ENCODE data around the gene CXCR4. TPM values are rescaled to one million over a fixed set of nuclear protein-coding genes. Genes with fewer than 3 reads are reported as not detected.
"Not testable (repeated sequence)": the region's sequence is repeated elsewhere in the genome, so short reads cannot be mapped to it uniquely, and the experiment has no call there.

CXCR4 gene
- total RNA-seq, 2 donors from 2014 or later: 3.6 to 10.5 TPM

- H3K4me3 ChIP-seq: no peak overlapping the region
- no peak for DNase-seq
- no peaks in the 10 kb centered on the region for H3K27me3 ChIP-seq
- no peaks in the 10 kb centered on the region for H3K36me3 ChIP-seq
- intact Hi-C loops (cut with DNase I): no loop called here
- no peak overlapping the region for H3K9ac ChIP-seq (ENCODE audit: low read depth in 2 of 2, low read length in 2 of 2)
- TF ChIP-seq, protein P1, sequence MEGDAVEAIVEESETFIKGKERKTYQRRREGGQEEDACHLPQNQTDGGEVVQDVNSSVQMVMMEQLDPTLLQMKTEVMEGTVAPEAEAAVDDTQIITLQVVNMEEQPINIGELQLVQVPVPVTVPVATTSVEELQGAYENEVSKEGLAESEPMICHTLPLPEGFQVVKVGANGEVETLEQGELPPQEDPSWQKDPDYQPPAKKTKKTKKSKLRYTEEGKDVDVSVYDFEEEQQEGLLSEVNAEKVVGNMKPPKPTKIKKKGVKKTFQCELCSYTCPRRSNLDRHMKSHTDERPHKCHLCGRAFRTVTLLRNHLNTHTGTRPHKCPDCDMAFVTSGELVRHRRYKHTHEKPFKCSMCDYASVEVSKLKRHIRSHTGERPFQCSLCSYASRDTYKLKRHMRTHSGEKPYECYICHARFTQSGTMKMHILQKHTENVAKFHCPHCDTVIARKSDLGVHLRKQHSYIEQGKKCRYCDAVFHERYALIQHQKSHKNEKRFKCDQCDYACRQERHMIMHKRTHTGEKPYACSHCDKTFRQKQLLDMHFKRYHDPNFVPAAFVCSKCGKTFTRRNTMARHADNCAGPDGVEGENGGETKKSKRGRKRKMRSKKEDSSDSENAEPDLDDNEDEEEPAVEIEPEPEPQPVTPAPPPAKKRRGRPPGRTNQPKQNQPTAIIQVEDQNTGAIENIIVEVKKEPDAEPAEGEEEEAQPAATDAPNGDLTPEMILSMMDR (IDR thresholded peaks at IDR 0.05): no peak
- no peaks in the 10 kb centered on the region for H3K9me3 ChIP-seq
- H3K27ac ChIP-seq: no peak overlapping the region
- no peaks in the 10 kb centered on the region for H3K4me1 ChIP-seq
Observed at GRCh38 chr2:136093583-136093982, 24.4 kb downstream of the CXCR4 start.

- H3K27me3 ChIP-seq: no peaks in the 10 kb centered on the region
- no peaks in the 10 kb centered on the region for H3K4me1 ChIP-seq
- no peak for DNase-seq
- intact Hi-C loops (cut with DNase I): no loop called here
- no peak overlapping the region for H3K9ac ChIP-seq (ENCODE audit: low read depth in 2 of 2, low read length in 2 of 2)
- no peak overlapping the region for H3K4me3 ChIP-seq
- TF ChIP-seq, protein P1 (IDR thresholded peaks at IDR 0.05): no peak
- H3K9me3 ChIP-seq: no peaks in the 10 kb centered on the region
- H3K27ac ChIP-seq: no peak overlapping the region
- H3K36me3 ChIP-seq: no peaks in the 10 kb centered on the region
Observed at GRCh38 chr2:136091899-136092298, 26.1 kb downstream of the CXCR4 start.

DNA sequence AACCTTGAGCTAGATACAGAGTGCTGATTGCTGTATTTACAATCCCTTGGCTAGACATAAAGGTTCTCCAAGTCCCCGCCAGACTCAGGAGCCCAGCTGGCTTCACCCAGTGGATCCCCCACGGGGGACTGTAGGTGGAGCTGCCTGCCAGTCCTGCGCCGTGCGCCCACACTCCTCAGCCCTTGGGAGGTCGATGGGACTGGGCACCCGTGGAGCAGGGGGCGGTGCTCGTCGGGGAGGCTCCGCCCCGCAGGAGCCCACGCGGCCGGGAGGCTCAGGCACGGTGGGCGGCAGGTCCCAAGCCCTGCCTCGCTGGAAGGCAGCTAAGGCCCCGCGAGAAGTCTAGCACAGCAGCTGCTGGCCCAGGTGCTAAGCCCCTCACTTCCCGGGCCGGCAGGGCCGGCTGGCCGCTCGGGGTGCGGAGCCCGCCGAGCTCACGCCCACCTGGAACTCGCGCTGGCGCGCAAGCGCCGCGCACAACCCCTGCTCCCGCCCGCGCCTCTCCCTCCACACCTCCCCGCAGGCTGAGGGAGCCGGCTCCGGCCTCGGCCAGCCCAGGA is 30.0 kb downstream of the CXCR4 start:
- H3K27ac ChIP-seq; H3K9ac ChIP-seq (ENCODE audit: low read depth in 2 of 2, low read length in 2 of 2); H3K36me3 ChIP-seq; H3K9me3 ChIP-seq; H3K4me1 ChIP-seq; DNase-seq; H3K27me3 ChIP-seq; H3K4me3 ChIP-seq; intact Hi-C loops (cut with DNase I): not testable (repeated sequence)

- Histone ChIP-seq H3K36me3 (no peaks in the 10 kb centered on the region), H3K9me3 (no peaks in the 10 kb centered on the region)
- intact Hi-C loops (cut with DNase I): no loop called here
Observed at GRCh38 chr2:136086253-136087016, 31.5 kb downstream of the CXCR4 start.

GRCh38 chr2:136085453-136086209 is 32.3 kb downstream of the CXCR4 start:
- H3K9ac ChIP-seq (ENCODE audit: low read depth in 2 of 2, low read length in 2 of 2): no peak overlapping the region
- TF ChIP-seq, protein P1 (IDR thresholded peaks at IDR 0.05): no peak
- no peaks in the 10 kb centered on the region for H3K4me1 ChIP-seq
- H3K9me3 ChIP-seq: no peaks in the 10 kb centered on the region
- intact Hi-C loops (cut with DNase I): no loop called here
- H3K4me3 ChIP-seq: no peak overlapping the region
- no peak overlapping the region for H3K27ac ChIP-seq
- DNase-seq: no peak
- H3K36me3 ChIP-seq: no peaks in the 10 kb centered on the region
- no peaks in the 10 kb centered on the region for H3K27me3 ChIP-seq

More at GRCh38 chr2:136086253-136087016, 31.5 kb downstream of the CXCR4 start:
- TF ChIP-seq, protein P1 (IDR thresholded peaks at IDR 0.05): no peak
- no peak overlapping the region for H3K4me3 ChIP-seq
- H3K9ac ChIP-seq (ENCODE audit: low read depth in 2 of 2, low read length in 2 of 2): no peak overlapping the region
- DNase-seq: no peak
- no peaks in the 10 kb centered on the region for H3K27me3 ChIP-seq
- no peak overlapping the region for H3K27ac ChIP-seq
- no peaks in the 10 kb centered on the region for H3K4me1 ChIP-seq

Measured in colonic mucosa (tissue), 4 donors.